Thoracic aorta (tissue), 2 donors: ENCODE data around the gene GZF1. TPM values are rescaled to one million over a fixed set of nuclear protein-coding genes. Genes with fewer than 3 reads are reported as not detected.

ENCODE experiments used
- ATAC-seq: fragments of 150-250 bp; one replicate; pipeline ENCODE4 v1.8.0; 2017; ENCODE audit warnings: low read depth; ENCODE audit not compliant: insufficient number of reproducible peaks, low FRiP score
- DNase-seq: peaks from one replicate; pipeline ENCODE4 v3.0.0-alpha.2; 2020; ENCODE audit warnings: low spot score
- H3K27ac ChIP-seq, 2 donors: fragments of 200-600 bp; sonication (generic); 1 replicate in 1 of 2; 2 replicates in 1 of 2; pipeline ENCODE4 v1.5.1; 2016; ENCODE audit warnings: mild to moderate bottlenecking in 2 of 2, moderate library complexity in 2 of 2
- H3K27me3 ChIP-seq: fragments of 200-600 bp; sonication (generic); replicated peaks from 2 replicates; pipeline ENCODE4 v1.6.0; 2016; ENCODE audit warnings: mild to moderate bottlenecking; ENCODE audit not compliant: insufficient read depth
- H3K36me3 ChIP-seq: fragments of 200-600 bp; sonication (generic); one replicate; pipeline ENCODE4 v1.5.1; 2016
- H3K4me1 ChIP-seq, 2 donors: fragments of 200-600 bp; sonication (generic); 1 replicate in 1 of 2; 2 replicates in 1 of 2; pipeline versions ENCODE4 v1.5.1 to v1.6.0; 2016; ENCODE audit warnings: low read depth in 2 of 2, mild to moderate bottlenecking in 1 of 2; ENCODE audit not compliant: control insufficient read depth in 1 of 2
- H3K4me3 ChIP-seq: fragments of 200-600 bp; sonication (generic); 2 replicates; pipeline ENCODE4 v1.5.1; 2016; ENCODE audit warnings: mild to moderate bottlenecking
- H3K9me3 ChIP-seq: fragments of 200-600 bp; sonication (generic); 2 replicates; pipeline ENCODE4 v1.5.1; 2016
- CTCF ChIP-seq: fragments of 200-600 bp; sonication (generic); IDR thresholded peaks from one replicate; pipeline ENCODE4 v1.5.1; 2019; ENCODE audit warnings: antibody characterized with exemption
- total RNA-seq, 2 donors: library from RNA; depleted of rRNA; stranded (reverse); fragments of >200 nt; gene quantifications; one replicate each; pipeline versions ENCODE4 v1.1.0 to v1.2.3, GENCODE V29; 2016

The GZF1 gene
- total RNA-seq, 2 donors from 2014 or later: 14.5 to 18.9 TPM

GRCh38 chr20:23374441-23374840 lies 12.5 kb downstream of the GZF1 start:
- Histone ChIP-seq H3K27me3 (no peaks in the 10 kb centered on the region), H3K4me1 (no peaks in the 10 kb centered on the region), H3K27ac (no peak overlapping the region), H3K36me3 (peaks cover 31% of the 10 kb centered on the region), H3K9me3 (no peaks in the 10 kb centered on the region), H3K4me3 (no peak overlapping the region)
- no peak for ATAC-seq
- TF ChIP-seq CTCF: no peak
- no peak for DNase-seq

GRCh38 chr20:23375827-23376226 lies 13.8 kb downstream of the GZF1 start:
- no peak for ATAC-seq
- H3K27me3 ChIP-seq: no peaks in the 10 kb centered on the region
- no peak for DNase-seq
- no peak overlapping the region for H3K4me3 ChIP-seq
- H3K9me3 ChIP-seq: no peaks in the 10 kb centered on the region
- no peak for TF ChIP-seq CTCF
- H3K36me3 ChIP-seq: peaks cover 19% of the 10 kb centered on the region
- no peaks in the 10 kb centered on the region for H3K4me1 ChIP-seq
- H3K27ac ChIP-seq: no peak overlapping the region

GRCh38 chr20:23379772-23380171 lies 17.8 kb downstream of the GZF1 start:
- Histone ChIP-seq H3K27me3 (no peaks in the 10 kb centered on the region), H3K27ac (no peak overlapping the region), H3K9me3 (no peaks in the 10 kb centered on the region), H3K36me3 (peaks cover 7% of the 10 kb centered on the region), H3K4me3 (no peak overlapping the region), H3K4me1 (no peaks in the 10 kb centered on the region)
- no peak for DNase-seq
- ATAC-seq: no peak
- no peak for TF ChIP-seq CTCF

GRCh38 chr20:23381876-23382275 lies 19.9 kb downstream of the GZF1 start:
- no peaks in the 10 kb centered on the region for H3K27me3 ChIP-seq
- DNase-seq: no peak
- no peak for ATAC-seq
- H3K36me3 ChIP-seq: no peaks in the 10 kb centered on the region
- H3K27ac ChIP-seq: no peak overlapping the region
- H3K9me3 ChIP-seq: no peaks in the 10 kb centered on the region
- H3K4me3 ChIP-seq: no peak overlapping the region
- no peaks in the 10 kb centered on the region for H3K4me1 ChIP-seq
- no peak for TF ChIP-seq CTCF

- no peaks in the 10 kb centered on the region for H3K36me3 ChIP-seq
- H3K4me3 ChIP-seq: no peak overlapping the region
- no peaks in the 10 kb centered on the region for H3K9me3 ChIP-seq
- no peaks in the 10 kb centered on the region for H3K4me1 ChIP-seq
- DNase-seq: no peak
- no peaks in the 10 kb centered on the region for H3K27me3 ChIP-seq
- H3K27ac ChIP-seq: no peak overlapping the region
- ATAC-seq: no peak
- no peak for TF ChIP-seq CTCF
Measured at GRCh38 chr20:23386304-23387117, 24.5 kb downstream of the GZF1 start.
